Activated naive CD4-positive, alpha-beta T cell treated with anti-CD3 and anti-CD28 coated beads, Interleukin-2, amount 50 U/mL, for 16 hours (primary cell): ENCODE data around the gene MICB.

Source experiments
- DNase-seq: peaks from one replicate; pipeline ENCODE4 v3.0.0-alpha.2; 2020

The MICB gene

GRCh38 chr6:31543639-31544038 lies 45.7 kb downstream of the MICB start:
- DNase-seq, result no peak

DNA sequence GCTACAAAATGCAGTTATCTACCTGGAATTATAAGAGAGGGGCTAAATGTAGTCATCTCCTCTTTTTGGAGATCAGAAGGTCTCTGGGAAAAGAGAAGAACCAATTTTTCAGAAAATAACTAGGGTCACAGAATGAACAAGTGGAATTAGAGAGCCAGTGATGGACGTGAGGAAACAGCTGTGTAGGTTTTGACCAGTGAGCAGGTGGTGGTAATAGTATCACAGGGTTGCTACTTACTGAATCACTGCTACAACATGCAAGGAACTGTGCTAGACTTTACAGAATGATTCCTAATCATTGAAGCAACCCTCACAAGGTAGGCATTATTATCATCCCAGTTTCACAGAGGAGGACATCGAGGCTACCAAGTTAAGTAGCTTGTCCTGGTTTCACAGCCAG lies 46.7 kb downstream of the MICB start:
- no peak for DNase-seq

- no peak for DNase-seq
Measured at GRCh38 chr6:31545291-31545690, 47.3 kb downstream of the MICB start.

GRCh38 chr6:31546339-31546957 lies 48.5 kb downstream of the MICB start, which contains the start of gene ATP6V1G2:
Gene ATP6V1G2 (minus strand): TSS chr6:31546608. CDS start chr6:31546559, 49 bp downstream.
- DNase-seq, result peak; percentile 88

GRCh38 chr6:31546958-31547726 lies 49.2 kb downstream of the MICB start, which contains the start of gene NFKBIL1:
Gene NFKBIL1 (plus strand): TSS chr6:31547608. CDS start chr6:31547695, 87 bp downstream.
- DNase-seq, result peak; percentile 90

DNA sequence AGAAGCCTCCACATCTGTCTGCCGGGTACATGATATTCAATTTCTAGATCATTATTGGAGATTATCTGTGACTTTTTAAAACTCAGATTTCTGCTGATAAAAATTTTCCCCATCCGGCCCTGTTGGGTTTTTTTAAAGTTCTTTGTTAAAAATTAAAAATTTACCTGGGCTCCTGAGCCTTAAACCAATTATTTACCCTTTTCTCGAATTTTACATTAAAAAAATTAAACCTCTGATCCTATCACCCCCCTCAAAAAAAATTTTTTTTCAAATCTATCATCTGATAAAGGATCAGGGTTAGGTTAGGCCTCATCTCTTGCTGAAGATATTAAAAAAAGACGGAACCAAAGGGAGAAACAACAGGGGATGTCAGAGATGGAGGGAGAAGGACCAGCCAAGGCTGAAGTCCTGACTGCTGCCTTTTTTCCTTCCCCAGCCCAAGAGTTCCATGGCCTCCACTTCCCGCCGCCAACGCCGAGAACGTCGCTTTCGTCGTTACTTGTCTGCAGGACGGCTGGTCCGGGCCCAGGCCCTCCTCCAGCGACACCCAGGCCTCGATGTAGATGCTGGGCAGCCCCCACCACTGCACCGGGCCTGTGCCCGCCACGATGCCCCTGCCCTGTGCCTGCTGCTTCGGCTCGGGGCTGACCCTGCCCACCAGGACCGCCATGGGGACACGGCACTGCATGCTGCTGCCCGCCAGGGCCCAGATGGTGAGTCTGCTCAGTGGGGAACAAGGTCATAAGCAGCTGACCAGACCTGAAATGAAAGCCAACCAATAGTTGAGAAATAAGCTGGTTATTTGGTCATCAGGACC lies 50.0 kb downstream of the MICB start:
- no peak for DNase-seq

DNA sequence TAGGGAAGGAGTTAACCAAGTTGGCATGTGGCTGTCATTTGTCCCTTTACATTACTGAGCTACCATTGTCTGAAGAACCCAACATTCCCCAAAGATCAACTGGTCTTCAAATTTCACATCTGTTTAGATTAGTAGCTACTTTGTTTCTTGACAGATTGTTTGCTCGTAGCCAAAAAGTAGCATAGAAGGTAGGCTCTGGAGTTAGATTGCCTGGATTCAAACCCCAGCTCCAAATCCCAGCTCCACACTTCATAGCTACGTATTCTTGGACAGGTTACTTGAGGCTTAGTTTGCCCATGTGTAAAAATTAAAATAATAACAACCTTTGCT lies 50.6 kb downstream of the MICB start:
- DNase-seq, result no peak

GRCh38 chr6:31551371-31551770 lies 53.4 kb downstream of the MICB start:
- peak; percentile 61 for DNase-seq

- DNase-seq, result no peak
Measured at GRCh38 chr6:31556307-31556706, 58.4 kb downstream of the MICB start.

GRCh38 chr6:31557443-31558317 lies 59.7 kb downstream of the MICB start:
- DNase-seq, result no peak

GRCh38 chr6:31558318-31558625 lies 60.3 kb downstream of the MICB start:
- DNase-seq, result no peak

- DNase-seq, result peak; percentile 77
Measured at GRCh38 chr6:31558631-31559500, 60.9 kb downstream of the MICB start.

DNA sequence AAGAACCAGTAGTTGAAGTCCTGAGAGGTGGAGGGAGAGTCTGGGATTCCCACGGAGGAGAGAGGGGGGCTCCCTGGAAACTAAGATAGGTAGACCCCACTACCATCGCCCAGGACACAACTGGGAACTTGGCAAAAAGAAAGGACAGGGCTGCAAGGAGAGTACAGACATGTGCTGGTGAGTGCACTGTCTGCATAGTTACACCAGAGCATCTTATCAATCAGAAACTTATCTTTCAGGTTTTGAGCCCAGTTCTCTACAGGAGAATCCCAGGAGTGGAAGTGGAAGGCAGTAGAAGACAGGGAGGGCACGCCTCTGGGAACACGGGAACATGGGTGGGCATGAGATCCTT lies 61.6 kb downstream of the MICB start:
- no peak for DNase-seq

- DNase-seq, result no peak
Measured at GRCh38 chr6:31559958-31560696, 62.2 kb downstream of the MICB start.

GRCh38 chr6:31560697-31561058 lies 62.7 kb downstream of the MICB start:
- DNase-seq, result no peak
